K562 (cell line): ENCODE measurements around the gene COMMD4. TPM values are rescaled to one million over a fixed set of nuclear protein-coding genes. Genes with fewer than 3 reads are reported as not detected.
A peak's percentile ranks its signal among the peaks of the same experiment; 100 is the strongest.

Experiments
- DNMT1 ChIP-seq: fragments of 450-650 bp; IDR thresholded peaks from 2 replicates; pipeline ENCODE4 v1.6.1; 2016; ENCODE audit warnings: antibody characterized with exemption, mild to moderate bottlenecking
- ELF1 ChIP-seq: fragments of 200-800 bp; sonication (Bioruptor generic); IDR thresholded peaks from 2 replicates; pipeline ENCODE4 v1.6.1; 2016; ENCODE audit warnings: missing genetic modification characterization, missing compliant biosample characterization
- FOXK1 ChIP-seq: sonication (generic); formaldehyde crosslinking; IDR thresholded peaks from 2 replicates; pipeline ENCODE4 v1.8.0; 2022; ENCODE audit warnings: missing genetic modification reagents, mild to moderate bottlenecking, borderline replicate concordance
- HDAC1 ChIP-seq, 2 experiments: fragments of 450-650 bp; IDR thresholded peaks; 2 replicates each; pipeline ENCODE4 v1.6.1; 2016 to 2017; ENCODE audit warnings: inconsistent platforms in 1 of 2, mild to moderate bottlenecking in 1 of 2, moderate library complexity in 1 of 2
- HNRNPL ChIP-seq: fragments of 200-400 bp; formaldehyde crosslinking; IDR thresholded peaks from 2 replicates; pipeline ENCODE4 v1.6.1; 2017; ENCODE audit warnings: low read depth, mild to moderate bottlenecking, low read length
- MEIS2 ChIP-seq: fragments of 450-650 bp; IDR thresholded peaks from 2 replicates; pipeline ENCODE4 v1.6.1; 2014; ENCODE audit warnings: mild to moderate bottlenecking; ENCODE audit not compliant: partially characterized antibody
- NFIX ChIP-seq: fragments of 250-450 bp; sonication (Bioruptor Pico); IDR thresholded peaks from 2 replicates; pipeline ENCODE4 v1.4.0; 2020; ENCODE audit warnings: low read depth, mild to moderate bottlenecking, moderate library complexity
- PHB2 ChIP-seq: fragments of 450-650 bp; IDR thresholded peaks from 2 replicates; pipeline ENCODE4 v1.6.1; 2017; ENCODE audit warnings: low read depth
- SIX5 ChIP-seq, 2 experiments: IDR thresholded peaks; 2 replicates each; pipeline ENCODE4 v1.6.1; 2011; ENCODE audit warnings: low read length in 2 of 2, borderline replicate concordance in 1 of 2, low read depth in 1 of 2, mild to moderate bottlenecking in 1 of 2, moderate library complexity in 1 of 2; ENCODE audit not compliant: insufficient read depth in 1 of 2
- SMAD4 ChIP-seq: fragments of 250-450 bp; sonication (Bioruptor Pico); conservative IDR thresholded peaks from 2 replicates; pipeline ENCODE4 v1.8.0; 2021; ENCODE audit warnings: inconsistent platforms, mild to moderate bottlenecking, moderate library complexity
- SMARCB1 ChIP-seq: IDR thresholded peaks from 2 replicates; pipeline ENCODE4 v1.6.1; 2011; ENCODE audit warnings: improper control_type of control experiment, low read depth; ENCODE audit not compliant: insufficient read length
- SMC3 ChIP-seq: conservative IDR thresholded peaks from 2 replicates; pipeline ENCODE4 v1.6.1; 2011; ENCODE audit warnings: low read depth, low read length, improper control_type of control experiment; ENCODE audit not compliant: insufficient read depth
- SP2 ChIP-seq: IDR thresholded peaks from 2 replicates; pipeline ENCODE4 v1.6.1; 2011; ENCODE audit warnings: mild to moderate bottlenecking, low read depth, low read length, moderate library complexity; ENCODE audit not compliant: poor library complexity, severe bottlenecking; ENCODE audit errors: extremely low read depth
- TAF7 ChIP-seq: fragments of 450-650 bp; IDR thresholded peaks from 2 replicates; pipeline ENCODE4 v1.6.1; 2016; ENCODE audit warnings: missing genetic modification characterization, missing compliant biosample characterization
- TARDBP ChIP-seq: fragments of 450-650 bp; IDR thresholded peaks from 2 replicates; pipeline ENCODE4 v1.6.1; 2016
- U2AF2 ChIP-seq: fragments of 200-400 bp; formaldehyde crosslinking; optimal IDR thresholded peaks from 2 replicates; pipeline ENCODE3; 2017; ENCODE audit warnings: low read depth, mild to moderate bottlenecking, low read length
- ZNF124 ChIP-seq: sonication (generic); formaldehyde crosslinking; IDR thresholded peaks from 2 replicates; pipeline ENCODE4 v1.8.1; 2022; ENCODE audit warnings: missing genetic modification reagents
- ZNF165 ChIP-seq: fragments of 250-450 bp; sonication (Bioruptor Pico); IDR thresholded peaks from 2 replicates; pipeline ENCODE4 v1.4.0; 2020; ENCODE audit warnings: borderline replicate concordance
- ZNF398 ChIP-seq: fragments of 250-450 bp; sonication (Bioruptor Pico); IDR thresholded peaks from 2 replicates; pipeline ENCODE4 v1.8.0; 2021; ENCODE audit warnings: moderate library complexity, mild to moderate bottlenecking, inconsistent platforms
- ZNF586 ChIP-seq: fragments of 450-650 bp; formaldehyde crosslinking; conservative IDR thresholded peaks from 2 replicates; pipeline ENCODE4 v1.4.0; 2020; ENCODE audit warnings: mild to moderate bottlenecking, moderate library complexity
- ZNF668 ChIP-seq: fragments of 250-450 bp; sonication (Bioruptor Pico); IDR thresholded peaks from 2 replicates; pipeline ENCODE4 v1.8.0; 2022; ENCODE audit warnings: mild to moderate bottlenecking, inconsistent platforms
- ZSCAN29 ChIP-seq: fragments of 450-650 bp; IDR thresholded peaks from 2 replicates; pipeline ENCODE4 v1.6.1; 2017
- polyA plus RNA-seq, 8 experiments: library from polyadenylated mRNA; depleted of rRNA in 4 of 8; stranded (reverse) in 5 of 8; unstranded in 3 of 8; fragments of >200 nt; fragmentation: Nextera tagmentation in 2 of 8; fragmentation: Illumina TruSeq in 1 of 8; extraction: Ambion mirVana in 2 of 8; extraction: Trizol in 1 of 8; gene quantifications; 2 replicates each; pipeline versions ENCODE4 v1.2.1 to v1.2.3, GENCODE V29; 2011 to 2014; ENCODE audit warnings: inconsistent platforms in 1 of 8, missing spikeins in 1 of 8
- total RNA-seq, 7 experiments: library from RNA; depleted of rRNA in 6 of 7; stranded (reverse); fragments of >200 nt in 6 of 7; fragmentation: Illumina TruSeq in 2 of 7; extraction: Trizol in 2 of 7; gene quantifications; 2 replicates each; pipeline versions ENCODE4 v1.2.1 to v1.2.3, GENCODE V29; 2011 to 2021; ENCODE audit warnings: low replicate concordance in 1 of 7
- TF ChIP-seq, protein P1 (sequence below): sonication (generic); formaldehyde crosslinking; IDR thresholded peaks from 2 replicates; pipeline ENCODE4 v1.8.1; 2023; ENCODE audit warnings: mild to moderate bottlenecking, missing genetic modification reagents, moderate library complexity
- TF ChIP-seq, protein P2 (sequence below): fragments of 250-450 bp; sonication (Bioruptor Pico); IDR thresholded peaks from 2 replicates; pipeline ENCODE4 v1.4.0; 2020; ENCODE audit warnings: mild to moderate bottlenecking, moderate library complexity, borderline replicate concordance

The COMMD4 gene
- total and polyA plus RNA-seq, 9 of the 15 experiments (the other 6 are each of a cell fraction or from before 2014, with no cell fraction given): 20.4 to 140 (median 63.9) TPM

DNA sequence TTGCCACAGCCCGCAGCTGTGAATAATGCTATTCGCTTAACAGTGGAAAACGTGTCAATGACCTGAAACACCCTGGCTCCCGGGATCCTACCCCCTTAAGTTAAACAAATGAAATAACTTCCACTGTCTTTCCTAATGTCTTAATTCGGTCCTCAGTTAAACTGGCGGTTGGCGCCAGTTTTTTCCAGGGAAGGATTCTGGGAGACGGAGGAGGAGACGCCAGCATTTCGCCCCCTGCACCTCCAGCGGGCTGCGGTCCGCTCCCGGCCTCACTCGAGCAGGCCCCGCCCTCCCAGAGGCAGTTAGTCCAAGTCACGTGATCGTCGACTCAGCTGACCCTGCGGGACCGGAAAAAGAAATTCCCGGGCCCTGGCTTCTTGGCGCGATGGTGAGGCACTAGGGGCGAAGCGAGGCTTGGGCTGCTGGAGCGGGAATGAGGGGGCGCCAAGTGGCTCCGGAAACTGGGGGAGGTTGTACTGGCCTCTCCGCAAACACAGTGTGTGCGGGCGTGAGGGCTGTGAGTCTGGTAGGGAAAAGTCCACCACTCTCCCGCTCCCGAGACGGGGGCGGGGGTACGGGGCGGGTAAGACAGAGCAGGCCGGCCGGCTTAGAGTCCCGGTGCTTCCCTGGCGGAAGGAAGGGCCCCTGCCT is at the start of gene COMMD4 (continued):
- no peak for TF ChIP-seq NFIX (CRISPR knock-in tag)
- no peak for TF ChIP-seq U2AF2
- no peak for TF ChIP-seq HNRNPL
- TF ChIP-seq SMC3: no peak
- TF ChIP-seq ZNF668 (CRISPR knock-in tag): no peak
- peak; percentile 39 for TF ChIP-seq SP2
- TF ChIP-seq, protein P1, sequence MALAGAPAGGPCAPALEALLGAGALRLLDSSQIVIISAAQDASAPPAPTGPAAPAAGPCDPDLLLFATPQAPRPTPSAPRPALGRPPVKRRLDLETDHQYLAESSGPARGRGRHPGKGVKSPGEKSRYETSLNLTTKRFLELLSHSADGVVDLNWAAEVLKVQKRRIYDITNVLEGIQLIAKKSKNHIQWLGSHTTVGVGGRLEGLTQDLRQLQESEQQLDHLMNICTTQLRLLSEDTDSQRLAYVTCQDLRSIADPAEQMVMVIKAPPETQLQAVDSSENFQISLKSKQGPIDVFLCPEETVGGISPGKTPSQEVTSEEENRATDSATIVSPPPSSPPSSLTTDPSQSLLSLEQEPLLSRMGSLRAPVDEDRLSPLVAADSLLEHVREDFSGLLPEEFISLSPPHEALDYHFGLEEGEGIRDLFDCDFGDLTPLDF (CRISPR knock-in tag): peak; percentile 61; the same call in 1 of the 2 replicates
- no peak for TF ChIP-seq ZNF124 (CRISPR knock-in tag)
- TF ChIP-seq PHB2: no peak
- TF ChIP-seq ZSCAN29: no peak
- peak; percentile 45; the same call in 1 of the 2 replicates for TF ChIP-seq SMAD4 (CRISPR knock-in tag)
- no peak for TF ChIP-seq SMARCB1
- peak; percentile 91 for TF ChIP-seq ELF1
- no peak for TF ChIP-seq MEIS2
- TF ChIP-seq HDAC1 (IDR thresholded peaks at IDR 0.05): peak; percentile 53 to 98; a peak in 2 of 4 replicates
- TF ChIP-seq SIX5 (IDR thresholded peaks at IDR 0.05; ENCODE audit: borderline replicate concordance in 1 of 2, insufficient read depth in 1 of 2, low read depth in 1 of 2, low read length in 2 of 2): 0 out of 4 replicates have a peak, but pooled peaks of 1 of the 2 experiments have one; percentile 31
- TF ChIP-seq ZNF165 (CRISPR knock-in tag): no peak
- no peak for TF ChIP-seq ZNF398 (CRISPR knock-in tag)
- TF ChIP-seq, protein P2, sequence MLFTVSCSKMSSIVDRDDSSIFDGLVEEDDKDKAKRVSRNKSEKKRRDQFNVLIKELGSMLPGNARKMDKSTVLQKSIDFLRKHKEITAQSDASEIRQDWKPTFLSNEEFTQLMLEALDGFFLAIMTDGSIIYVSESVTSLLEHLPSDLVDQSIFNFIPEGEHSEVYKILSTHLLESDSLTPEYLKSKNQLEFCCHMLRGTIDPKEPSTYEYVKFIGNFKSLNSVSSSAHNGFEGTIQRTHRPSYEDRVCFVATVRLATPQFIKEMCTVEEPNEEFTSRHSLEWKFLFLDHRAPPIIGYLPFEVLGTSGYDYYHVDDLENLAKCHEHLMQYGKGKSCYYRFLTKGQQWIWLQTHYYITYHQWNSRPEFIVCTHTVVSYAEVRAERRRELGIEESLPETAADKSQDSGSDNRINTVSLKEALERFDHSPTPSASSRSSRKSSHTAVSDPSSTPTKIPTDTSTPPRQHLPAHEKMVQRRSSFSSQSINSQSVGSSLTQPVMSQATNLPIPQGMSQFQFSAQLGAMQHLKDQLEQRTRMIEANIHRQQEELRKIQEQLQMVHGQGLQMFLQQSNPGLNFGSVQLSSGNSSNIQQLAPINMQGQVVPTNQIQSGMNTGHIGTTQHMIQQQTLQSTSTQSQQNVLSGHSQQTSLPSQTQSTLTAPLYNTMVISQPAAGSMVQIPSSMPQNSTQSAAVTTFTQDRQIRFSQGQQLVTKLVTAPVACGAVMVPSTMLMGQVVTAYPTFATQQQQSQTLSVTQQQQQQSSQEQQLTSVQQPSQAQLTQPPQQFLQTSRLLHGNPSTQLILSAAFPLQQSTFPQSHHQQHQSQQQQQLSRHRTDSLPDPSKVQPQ: no peak
- no peak for TF ChIP-seq FOXK1 (CRISPR knock-in tag)
- TF ChIP-seq ZNF586: no peak
- TF ChIP-seq TAF7 (tag): peak; percentile 46
- no peak for TF ChIP-seq DNMT1
- TF ChIP-seq TARDBP: no peak
